Inferior parietal cortex (tissue), 1 donor: ENCODE results near the gene CFAP97D1.
"Not testable (repeated sequence)": the region's sequence is repeated elsewhere in the genome, so short reads cannot be mapped to it uniquely, and the experiment has no call there.

Source experiments
- DNase-seq: peaks from one replicate; pipeline ENCODE4 v3.0.0-alpha.2; 2016; ENCODE audit errors: extremely low spot score

Gene CFAP97D1

DNA sequence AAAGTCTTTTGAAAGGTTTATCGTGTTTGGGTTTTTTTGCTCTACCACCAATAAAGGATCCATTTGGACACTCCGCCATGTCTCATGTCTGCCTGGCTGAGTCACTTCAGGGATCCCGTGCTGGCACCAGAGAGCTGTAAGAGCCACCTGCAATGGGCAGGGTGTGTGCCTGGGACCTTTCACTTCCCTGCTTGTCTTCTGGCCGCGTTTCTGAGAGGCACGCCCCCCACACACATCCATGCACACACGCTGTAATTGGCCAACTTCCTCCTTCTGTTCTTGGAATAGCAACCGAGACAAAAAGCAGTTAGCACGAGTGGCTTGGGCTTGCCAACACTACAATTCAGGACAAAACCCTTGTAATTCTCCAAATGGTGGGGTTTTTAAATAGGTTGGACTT lies 11.9 kb upstream of the CFAP97D1 start:
- DNase-seq = peak; percentile 25

DNA sequence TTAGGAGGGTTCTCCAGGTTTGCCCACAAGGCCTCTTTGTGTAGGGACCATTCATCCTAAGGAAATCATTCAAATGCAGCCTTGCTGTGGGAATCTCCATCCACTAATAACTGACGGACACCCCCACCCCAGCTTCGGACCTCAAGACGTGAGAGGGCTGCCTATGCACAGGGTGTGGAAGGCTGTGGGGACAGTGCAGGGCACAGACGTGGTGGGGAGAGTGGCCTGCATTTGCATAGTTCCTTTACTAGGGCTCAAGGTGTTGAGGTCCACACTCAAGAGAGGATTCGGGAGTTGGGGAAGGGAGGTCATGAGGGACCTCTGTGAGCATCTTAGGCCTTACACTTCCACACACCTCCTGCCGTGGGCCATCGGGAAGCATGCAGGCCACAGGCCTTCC lies 11.3 kb upstream of the CFAP97D1 start:
- no peak for DNase-seq

GRCh38 chr17:43769426-43769825 lies 10.8 kb upstream of the CFAP97D1 start:
- DNase-seq = no peak

DNA sequence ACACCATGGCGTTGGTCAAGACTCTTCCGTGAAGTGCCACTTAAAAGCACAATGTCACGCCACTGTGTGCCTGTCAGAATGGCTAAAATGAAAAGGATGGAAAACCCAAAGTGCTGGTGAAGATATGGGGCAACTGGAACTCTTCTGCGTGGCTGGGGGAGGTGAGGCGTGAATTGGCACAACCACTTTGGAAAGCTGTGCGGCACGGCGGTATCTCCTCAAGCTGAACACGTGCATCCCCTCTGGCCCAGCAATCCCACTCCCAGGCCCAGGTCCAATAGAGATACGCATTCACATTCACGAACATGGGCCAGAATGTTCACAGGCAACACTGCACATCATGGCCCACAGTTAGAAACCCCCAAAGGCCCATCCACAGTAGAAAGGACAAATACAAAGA lies 10.4 kb upstream of the CFAP97D1 start:
- DNase-seq = no peak

GRCh38 chr17:43770957-43771356 lies 9.3 kb upstream of the CFAP97D1 start:
- DNase-seq = no peak

DNA sequence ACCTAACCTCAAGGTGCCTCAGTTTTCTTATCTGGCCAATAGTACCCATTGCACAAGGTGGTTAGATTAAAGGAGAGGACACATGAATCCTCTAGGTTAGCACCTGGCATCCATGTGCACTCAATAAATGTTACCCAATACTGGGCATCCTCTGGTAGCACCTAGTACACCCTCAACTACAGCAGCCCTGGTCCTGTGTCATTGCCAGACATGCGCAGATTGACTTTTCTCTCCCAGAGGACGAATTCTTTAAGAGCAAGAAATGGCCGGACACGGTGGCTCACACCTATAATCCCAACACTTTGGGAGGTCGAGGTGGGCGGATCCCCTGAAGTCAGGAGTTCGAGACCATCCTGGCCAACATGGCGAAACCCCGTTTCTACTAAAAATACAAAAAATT lies 8.8 kb upstream of the CFAP97D1 start:
- DNase-seq = no peak

DNA sequence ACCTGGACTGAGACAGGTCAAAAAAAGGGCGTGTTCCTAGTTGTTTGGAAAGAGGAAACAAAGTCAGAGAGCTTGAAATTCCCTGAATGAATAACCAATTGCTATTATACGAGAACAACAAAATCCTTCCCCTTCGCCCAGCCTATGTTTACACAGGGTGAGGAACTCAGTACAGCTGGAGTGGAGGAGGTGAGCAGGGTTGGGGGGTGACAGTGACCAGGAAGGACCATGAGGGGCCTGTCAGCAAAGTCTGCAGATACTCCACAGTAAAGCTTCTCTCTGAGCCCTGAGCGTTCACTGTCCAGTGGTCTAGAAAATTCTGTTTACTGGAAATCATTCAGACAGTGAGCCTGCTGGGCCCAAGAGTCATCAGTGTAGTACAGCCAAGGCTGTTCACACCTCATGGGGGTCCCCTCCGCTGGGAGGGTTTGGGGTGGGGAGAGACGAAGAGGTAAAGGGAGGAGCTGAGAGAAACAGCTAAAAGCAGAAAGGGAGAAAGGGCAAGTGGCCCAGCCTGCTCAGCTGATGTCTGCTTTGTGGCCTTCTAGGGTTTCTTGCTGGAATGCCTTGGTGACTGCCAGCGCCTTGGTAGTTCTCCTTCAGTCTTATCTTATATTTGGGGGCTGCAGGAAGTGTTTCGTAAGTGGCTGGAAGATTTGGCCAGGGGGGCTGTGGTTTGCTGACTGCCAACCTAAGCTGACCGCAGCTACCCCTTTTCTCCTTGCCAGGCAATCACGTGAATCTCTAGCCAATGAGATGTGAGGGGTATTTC lies 7.2 kb upstream of the CFAP97D1 start:
- DNase-seq = no peak

DNA sequence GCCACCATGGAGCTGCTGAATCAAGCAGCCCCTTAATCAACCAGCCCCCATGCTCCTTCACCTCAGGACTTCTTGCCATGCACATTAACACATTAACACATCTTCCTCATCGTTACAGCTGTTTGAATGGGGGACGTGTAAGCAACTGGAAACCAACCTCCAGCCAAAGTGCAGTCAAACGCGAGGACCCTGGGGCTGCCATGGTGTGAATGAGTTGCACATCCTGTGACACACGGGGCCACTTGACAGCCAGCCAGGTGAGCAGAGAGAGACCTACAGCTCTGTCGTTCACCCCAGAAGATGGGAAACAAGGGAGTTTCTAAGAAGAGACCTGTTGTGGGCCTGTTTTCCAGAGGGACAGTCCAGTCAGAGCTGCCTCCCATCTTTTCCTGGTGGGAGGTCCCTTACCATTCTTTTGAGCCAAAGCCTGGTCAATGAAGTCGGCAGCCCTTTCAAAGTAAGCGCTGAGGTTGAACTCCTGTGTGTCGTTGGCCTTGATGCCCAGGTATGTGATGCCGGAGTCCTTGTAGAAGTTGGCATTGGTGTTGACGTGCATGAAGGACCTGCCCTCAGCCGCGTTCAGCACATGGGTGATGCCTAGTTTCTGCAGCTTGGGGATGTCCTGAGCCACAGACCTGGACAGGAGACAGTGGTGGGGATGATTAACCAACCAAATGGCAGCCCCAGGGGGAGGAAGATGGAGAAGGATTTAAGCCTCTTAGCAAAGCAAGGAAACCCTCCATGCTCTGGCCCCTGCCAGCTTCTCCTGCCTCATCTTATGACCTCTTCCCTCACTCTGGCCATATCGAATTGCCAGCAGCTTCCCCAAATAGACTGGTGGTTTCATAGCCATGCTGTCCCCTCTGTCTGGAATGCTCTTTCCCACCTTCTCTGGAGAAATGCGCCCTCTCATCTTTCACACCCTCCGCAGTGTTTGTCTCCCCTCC lies 5.7 kb upstream of the CFAP97D1 start:
- no peak for DNase-seq

- peak; percentile 82 for DNase-seq
Measured at GRCh38 chr17:43778337-43779144, 1.7 kb upstream of the CFAP97D1 start, which contains the start of gene DUSP3. Gene DUSP3, minus strand, starts transcription at chr17:43778977. Its CDS starts 53 bp downstream, at chr17:43778924.

- peak; percentile 22 for DNase-seq
Measured at GRCh38 chr17:43779145-43780125, 800 bp upstream of the CFAP97D1 start.

DNA sequence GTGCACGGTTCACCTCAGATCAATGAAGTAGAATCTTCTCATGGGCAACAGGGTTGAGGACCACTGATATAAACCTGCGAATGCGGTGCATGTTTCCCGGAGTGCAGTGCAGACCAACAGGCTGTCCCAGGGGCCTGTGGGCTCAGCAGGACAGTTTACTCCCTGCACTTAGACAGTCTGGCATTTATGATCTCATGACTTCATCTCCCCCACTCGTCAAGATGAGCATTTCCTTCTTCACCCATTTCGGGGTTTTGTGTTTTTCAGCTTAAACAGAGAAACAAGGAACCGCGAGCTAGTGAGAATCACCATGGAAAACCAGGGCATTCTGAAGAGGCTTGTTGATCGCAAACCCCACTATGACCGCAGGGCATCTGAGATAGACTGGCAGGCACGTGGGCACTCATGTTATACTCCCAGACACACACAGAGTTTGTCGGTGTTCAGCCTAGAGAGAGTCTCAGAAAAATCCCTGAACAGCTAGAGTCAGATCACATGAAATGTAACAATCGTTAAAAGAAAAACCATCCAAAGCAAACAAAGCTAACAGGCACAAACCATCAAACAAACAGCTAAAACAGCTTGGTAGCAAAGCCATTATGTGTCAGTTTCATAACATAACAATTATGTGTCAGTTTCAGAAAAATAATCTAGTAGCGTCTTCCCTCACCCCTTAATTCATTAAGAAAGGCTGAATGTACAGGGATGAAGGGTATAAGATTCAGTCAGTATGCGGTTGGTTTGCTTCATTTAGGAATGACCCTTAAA lies 2.9 kb downstream of the CFAP97D1 start:
- DNase-seq = no peak

DNA sequence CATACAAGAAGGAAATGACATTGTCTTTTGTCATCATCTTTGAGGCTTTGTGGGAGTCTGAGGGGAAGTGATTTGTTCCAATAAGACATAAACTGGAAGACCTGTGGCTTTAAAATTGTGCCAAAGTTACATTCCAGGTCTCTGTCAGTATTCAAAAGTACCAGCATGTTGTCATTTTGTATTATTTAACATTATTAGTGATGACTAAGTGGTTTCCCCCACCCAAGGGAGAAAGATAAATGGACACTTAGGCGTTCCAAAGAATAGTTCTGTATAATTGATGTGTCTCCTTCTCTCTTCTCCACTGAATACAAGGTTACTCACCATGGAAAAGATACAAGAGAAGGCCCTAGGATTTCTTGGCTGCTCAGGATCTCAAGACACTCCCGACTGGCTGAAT lies 3.8 kb downstream of the CFAP97D1 start:
- no peak for DNase-seq

GRCh38 chr17:43784628-43785101 lies 4.4 kb downstream of the CFAP97D1 start:
- peak; percentile 56 for DNase-seq

- DNase-seq = no peak
Measured at GRCh38 chr17:43787728-43788127, 7.5 kb downstream of the CFAP97D1 start.

GRCh38 chr17:43788540-43788939 lies 8.3 kb downstream of the CFAP97D1 start:
- DNase-seq = no peak

- DNase-seq = no peak
Measured at GRCh38 chr17:43789482-43789881, 9.2 kb downstream of the CFAP97D1 start.

DNA sequence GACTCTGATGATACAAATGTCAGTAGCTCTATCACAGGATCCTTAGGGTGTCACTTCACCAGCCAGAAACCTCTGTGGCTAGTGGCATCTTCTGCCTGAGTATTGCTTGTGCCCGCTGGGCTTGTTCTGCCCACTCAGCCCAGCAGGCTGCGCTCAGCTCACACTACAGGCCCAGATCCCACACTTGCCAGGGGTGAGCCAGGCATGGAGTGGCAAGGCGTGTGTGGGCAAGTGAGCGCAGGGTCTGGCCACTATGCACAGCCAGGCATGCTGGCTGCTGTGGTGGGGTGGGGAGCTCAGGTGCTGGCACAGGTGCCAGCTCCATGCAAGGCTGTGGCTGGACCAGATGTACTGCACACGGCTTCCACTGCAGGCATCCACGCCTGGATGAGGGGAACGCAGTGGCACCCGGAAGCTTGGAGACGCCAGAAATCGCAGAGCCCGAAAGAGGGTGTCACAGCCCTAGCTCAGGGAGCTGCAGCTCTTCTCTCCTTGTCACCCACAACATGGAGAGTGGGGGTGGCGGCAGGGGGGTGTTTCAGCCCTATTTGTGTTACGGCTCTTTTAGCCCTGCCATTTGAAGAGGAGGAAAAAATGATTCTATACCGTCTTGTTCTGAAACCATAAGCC lies 10.2 kb downstream of the CFAP97D1 start:
- no peak for DNase-seq

DNA sequence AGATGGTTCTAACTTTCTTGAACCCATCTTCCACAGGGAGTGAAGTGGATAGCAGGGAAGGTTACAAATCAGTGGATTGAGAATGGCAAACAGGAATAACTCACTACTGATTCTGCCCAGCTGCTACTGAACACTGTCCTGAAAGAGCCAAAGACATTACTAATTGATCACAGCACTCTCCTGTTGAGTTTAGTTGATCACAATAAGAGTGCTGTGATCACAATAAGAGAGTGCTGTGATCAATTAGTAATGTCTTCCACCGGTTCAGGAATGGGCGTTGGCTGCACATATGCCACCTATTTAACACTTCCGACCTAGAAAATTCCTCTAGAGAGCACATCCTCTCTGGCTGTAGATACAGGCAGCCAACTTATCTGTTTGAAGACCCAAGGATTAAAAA lies 11.4 kb downstream of the CFAP97D1 start:
- no peak for DNase-seq

- DNase-seq = not testable (repeated sequence)
Measured at GRCh38 chr17:43792668-43793067, 12.4 kb downstream of the CFAP97D1 start.
